Stimulated activated CD8-positive, alpha-beta memory T cell treated with anti-CD3 and anti-CD28 coated beads, Interleukin-7, amount 100 ng/mL, for 4 hours (primary cell): ENCODE measurements around the gene ZMYND11.
"Not testable (repeated sequence)": the region's sequence is repeated elsewhere in the genome, so short reads cannot be mapped to it uniquely, and the experiment has no call there.

Experiments
- DNase-seq, 2 donors: peaks; one replicate each; pipeline ENCODE4 v3.0.0-alpha.2; 2020; ENCODE audit warnings: low read depth in 2 of 2

Gene ZMYND11

GRCh38 chr10:282294-283139 lies 147.3 kb downstream of the ZMYND11 start:
- no peak for DNase-seq

- DNase-seq = no peak
Observed at GRCh38 chr10:283140-283479, 147.9 kb downstream of the ZMYND11 start.

GRCh38 chr10:283916-284356 lies 148.7 kb downstream of the ZMYND11 start:
- peak in 1 of 2 donors; percentile 8 for DNase-seq

GRCh38 chr10:285216-285615 lies 150.0 kb downstream of the ZMYND11 start:
- DNase-seq = no peak

GRCh38 chr10:287026-287709 lies 151.9 kb downstream of the ZMYND11 start:
- DNase-seq = no peak

GRCh38 chr10:287814-288213 lies 152.6 kb downstream of the ZMYND11 start:
- no peak for DNase-seq

GRCh38 chr10:288316-289200 lies 153.3 kb downstream of the ZMYND11 start:
- no peak for DNase-seq

- DNase-seq = no peak
Observed at GRCh38 chr10:289581-289980, 154.3 kb downstream of the ZMYND11 start.

GRCh38 chr10:290026-290725 lies 154.9 kb downstream of the ZMYND11 start:
- no peak for DNase-seq

- no peak for DNase-seq
Observed at GRCh38 chr10:293636-294035, 158.4 kb downstream of the ZMYND11 start.

GRCh38 chr10:297567-297966 lies 162.3 kb downstream of the ZMYND11 start:
- DNase-seq = no peak

- DNase-seq = no peak
Observed at GRCh38 chr10:298033-298432, 162.8 kb downstream of the ZMYND11 start.

GRCh38 chr10:299512-299911 lies 164.3 kb downstream of the ZMYND11 start:
- no peak for DNase-seq

GRCh38 chr10:299969-300368 lies 164.7 kb downstream of the ZMYND11 start:
- DNase-seq = no peak

- DNase-seq = not testable (repeated sequence)
Observed at GRCh38 chr10:300580-300979, 165.3 kb downstream of the ZMYND11 start.

- DNase-seq = no peak
Observed at GRCh38 chr10:301536-301935, 166.3 kb downstream of the ZMYND11 start.
